ENCODE data around the gene MS4A6E.

GRCh38 chr11:60370811-60371298 lies 43.8 kb downstream of the MS4A6E start:
- TF ChIP-seq CTCF (IDR thresholded peaks at IDR 0.05; ENCODE audit: low read depth, low read length), result no peak
- no peak for TF ChIP-seq POLR2A (IDR thresholded peaks at IDR 0.05; ENCODE audit: extremely low read depth, insufficient read length)

Measured in NB4 (cell line).